ENCODE data around the gene MIR17HG.
A peak's percentile ranks its signal among the peaks of the same experiment; 100 is the strongest.
"Not testable (repeated sequence)": the region's sequence is repeated elsewhere in the genome, so short reads cannot be mapped to it uniquely, and the experiment has no call there.

MIR17HG gene

DNA sequence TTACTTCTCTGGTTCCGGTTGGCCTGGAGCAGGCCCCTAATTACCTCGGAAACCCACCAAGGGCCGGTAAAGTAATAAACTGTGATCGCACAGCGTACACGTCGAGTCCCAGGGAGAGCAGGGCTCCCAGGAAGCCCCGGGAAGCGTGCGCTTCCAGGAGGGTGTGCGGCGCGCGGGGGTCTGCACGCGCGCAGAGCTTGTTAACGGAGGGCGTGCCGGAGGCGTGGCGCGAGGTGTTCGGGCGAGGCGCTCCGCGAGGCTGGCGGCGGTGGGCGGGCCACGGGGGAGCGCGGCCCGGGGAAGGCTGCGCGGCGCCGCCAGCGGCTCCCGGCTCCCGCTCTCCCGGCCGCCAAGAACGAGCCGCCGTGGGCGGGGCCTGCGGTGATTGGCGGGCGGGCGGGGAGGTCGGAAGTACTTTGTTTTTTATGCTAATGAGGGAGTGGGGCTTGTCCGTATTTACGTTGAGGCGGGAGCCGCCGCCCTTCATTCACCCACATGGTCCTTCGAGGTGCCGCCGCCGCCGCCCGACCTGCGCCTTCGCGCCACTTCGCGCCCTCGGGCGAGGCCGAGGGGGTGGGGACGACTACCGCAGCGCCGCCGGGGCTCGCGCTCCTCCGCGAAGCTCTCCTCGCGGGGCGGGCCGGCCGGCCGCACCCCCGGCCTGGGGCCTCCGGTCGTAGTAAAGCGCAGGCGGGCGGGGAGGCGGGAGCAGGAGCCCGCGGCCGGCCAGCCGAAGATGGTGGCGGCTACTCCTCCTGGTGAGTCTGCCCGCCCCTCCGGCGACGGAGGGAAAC, at the start of gene MIR17HG:
MIR17HG (plus strand) TSS at position 486 of the 794 bp plus-strand sequence.
- peak; percentile 88 for DNase-seq (ENCODE audit: low spot score)

DNA sequence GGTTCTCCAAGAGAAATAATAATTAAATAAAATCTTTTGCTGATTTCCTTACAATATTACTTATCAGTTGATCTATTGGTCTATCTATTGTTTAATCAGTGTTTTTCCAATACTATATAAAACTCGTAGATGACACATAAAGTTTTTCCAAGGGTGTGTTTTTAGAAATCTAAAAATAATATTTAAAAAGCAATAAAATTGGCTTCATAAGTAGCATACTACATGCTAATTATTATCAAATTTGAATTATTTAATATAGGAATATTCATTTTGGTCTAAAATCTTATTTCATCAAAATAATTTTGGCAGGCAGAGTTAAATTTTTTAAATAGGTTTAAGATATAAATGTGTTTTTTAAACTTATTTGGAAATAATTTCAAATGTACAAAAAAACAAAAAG, 49.4 kb upstream of the MIR17HG start:
- no peak for DNase-seq (ENCODE audit: low spot score)

- peak; percentile 35 for DNase-seq (ENCODE audit: low spot score)
Observed at GRCh38 chr13:91302111-91302510, 45.4 kb upstream of the MIR17HG start.

DNA sequence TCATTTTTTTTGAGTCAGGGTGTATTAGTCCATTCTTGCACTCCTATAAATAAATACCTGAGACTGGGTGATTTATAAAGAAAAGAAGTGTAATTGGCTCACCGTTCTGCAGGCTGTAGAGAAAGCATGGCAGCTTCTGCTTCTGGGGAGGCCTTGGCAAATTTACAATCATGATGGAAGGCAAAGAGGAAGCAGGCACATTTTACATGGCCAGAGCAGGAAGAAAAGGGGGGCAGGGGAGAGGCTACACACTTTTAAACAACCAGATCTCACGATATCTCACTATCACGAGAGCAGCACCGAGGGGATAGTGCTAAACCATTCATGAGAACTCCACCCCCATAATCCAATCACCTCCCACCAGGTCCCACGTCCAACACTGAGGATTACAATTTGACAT, 44.5 kb upstream of the MIR17HG start:
- DNase-seq (ENCODE audit: low spot score) = no peak

DNA sequence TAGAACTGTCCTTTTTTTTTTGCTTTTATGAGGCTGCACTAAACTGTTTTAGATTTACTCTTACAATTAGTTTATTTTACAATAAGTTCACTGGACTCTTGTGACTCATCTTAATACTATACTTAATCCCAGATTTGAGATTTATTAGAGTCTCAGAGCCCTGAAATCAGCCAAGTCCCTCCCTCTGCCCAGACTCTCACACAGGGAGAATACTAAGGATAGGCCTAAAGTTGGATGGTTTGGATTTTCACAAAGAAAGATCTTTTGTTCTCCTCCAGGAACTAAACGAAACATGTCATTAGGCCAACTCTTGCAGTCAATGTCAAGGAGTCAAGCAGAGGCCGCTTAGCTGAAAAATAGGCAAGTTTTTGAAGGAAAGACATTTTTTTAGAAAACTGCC, 42.7 kb upstream of the MIR17HG start:
- no peak for DNase-seq (ENCODE audit: low spot score)

- no peak for DNase-seq (ENCODE audit: low spot score)
Observed at GRCh38 chr13:91305652-91306051, 41.8 kb upstream of the MIR17HG start.

GRCh38 chr13:91307887-91308286, 39.6 kb upstream of the MIR17HG start:
- DNase-seq (ENCODE audit: low spot score) = no peak

- DNase-seq (ENCODE audit: low spot score) = peak; percentile 5
Observed at GRCh38 chr13:91308299-91308698, 39.2 kb upstream of the MIR17HG start.

- DNase-seq (ENCODE audit: low spot score) = no peak
Observed at GRCh38 chr13:91311491-91311890, 36.0 kb upstream of the MIR17HG start.

- no peak for DNase-seq (ENCODE audit: low spot score)
Observed at GRCh38 chr13:91312324-91312723, 35.2 kb upstream of the MIR17HG start.

DNA sequence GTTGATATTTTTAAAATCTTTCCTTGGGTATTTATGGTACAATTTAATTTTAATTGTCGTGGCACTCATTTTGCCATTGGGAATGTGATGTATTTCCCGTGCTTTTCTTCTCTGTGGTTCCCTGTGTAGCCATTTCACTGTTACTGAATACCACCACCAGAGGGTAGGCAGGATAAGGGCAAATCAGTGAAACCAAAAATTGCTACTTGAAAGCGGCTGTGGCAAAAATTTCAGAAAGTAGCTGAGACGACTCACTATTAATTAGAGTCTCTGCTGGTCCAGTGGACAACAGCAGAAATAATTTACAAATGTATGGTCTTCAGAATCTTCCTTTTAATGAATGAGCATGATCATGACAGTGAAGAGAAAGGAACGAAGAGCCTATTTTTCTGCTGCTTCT, 34.4 kb upstream of the MIR17HG start:
- DNase-seq (ENCODE audit: low spot score) = peak; percentile 12

- no peak for DNase-seq (ENCODE audit: low spot score)
Observed at GRCh38 chr13:91313581-91313980, 33.9 kb upstream of the MIR17HG start.

DNA sequence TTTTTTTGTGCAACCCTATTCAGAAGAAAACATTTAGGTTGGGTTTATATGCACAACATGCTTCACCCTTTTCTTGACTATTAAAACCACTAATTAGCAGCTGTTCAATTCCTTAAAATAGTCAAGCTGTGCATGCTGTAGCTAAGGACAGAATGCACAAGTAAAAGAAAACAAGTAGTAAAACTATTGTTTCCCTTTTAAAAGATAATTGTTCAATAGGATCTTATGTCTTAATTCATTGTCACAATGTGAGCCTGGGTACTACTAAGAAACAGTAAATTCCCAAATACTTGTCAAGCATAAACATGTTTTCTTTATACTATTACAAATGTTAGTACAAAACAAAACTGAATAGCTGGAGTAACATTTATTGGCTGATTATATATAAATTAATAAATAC, 32.6 kb upstream of the MIR17HG start:
- DNase-seq (ENCODE audit: low spot score) = no peak

DNA sequence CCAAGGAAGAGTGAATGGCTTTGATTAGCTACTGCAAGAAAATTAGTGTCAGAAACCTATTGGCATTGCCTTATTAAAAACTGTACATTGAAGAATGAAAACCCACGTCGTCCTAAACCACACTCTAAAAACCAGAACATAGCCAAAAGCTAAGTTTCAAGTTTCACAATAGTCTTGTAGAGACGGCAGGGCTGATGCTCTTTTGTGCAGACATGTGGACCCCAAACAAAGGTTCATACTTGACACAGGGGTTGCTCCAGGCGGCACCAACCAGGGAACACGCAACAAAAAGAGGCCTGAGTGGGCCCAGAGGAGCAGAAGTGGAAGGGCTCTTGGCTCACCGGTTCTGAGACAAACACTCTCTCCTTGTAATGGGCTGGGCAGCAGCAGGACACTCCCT, 28.6 kb upstream of the MIR17HG start:
- no peak for DNase-seq (ENCODE audit: low spot score)

DNA sequence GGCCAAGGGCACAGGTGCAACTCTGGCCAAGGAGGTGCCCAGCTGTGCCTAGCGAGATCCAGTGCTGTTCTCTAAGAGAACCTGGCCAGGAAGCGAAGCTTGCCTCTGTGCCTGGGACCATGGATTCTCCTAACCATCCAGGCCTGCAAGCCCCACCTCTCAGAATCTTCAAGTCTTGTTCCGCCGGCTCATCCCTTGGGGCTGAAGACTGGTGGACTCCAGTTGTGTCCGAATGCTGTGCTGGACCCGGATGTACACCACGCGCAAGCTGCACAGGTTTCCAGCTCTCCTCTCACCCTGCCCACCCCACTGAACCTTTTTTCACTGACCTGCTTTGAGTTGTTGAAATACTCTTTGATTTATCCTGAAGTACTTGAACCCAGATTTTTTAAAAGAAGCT, 27.5 kb upstream of the MIR17HG start:
- no peak for DNase-seq (ENCODE audit: low spot score)

DNA sequence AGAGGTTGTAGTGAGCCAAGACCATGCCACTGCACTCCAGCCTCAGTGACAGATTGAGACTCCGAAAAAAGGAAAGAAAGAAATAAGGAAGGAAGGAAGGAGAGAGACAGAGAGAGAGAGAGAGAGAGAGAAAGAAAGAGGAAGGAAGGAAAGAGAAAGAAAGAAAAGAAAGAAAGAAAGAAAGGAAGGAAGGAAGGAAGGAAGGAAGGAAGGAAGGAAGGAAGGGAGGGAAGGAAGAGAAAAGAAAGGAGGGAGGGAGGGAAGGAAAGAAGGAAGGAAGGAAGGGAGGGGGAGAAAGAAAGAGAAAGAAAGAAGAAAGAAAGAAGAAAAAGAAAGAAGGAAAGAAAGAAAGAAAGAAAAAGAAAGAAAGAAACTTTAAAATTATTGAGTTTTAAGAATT, 26.5 kb upstream of the MIR17HG start:
- not testable (repeated sequence) for DNase-seq (ENCODE audit: low spot score)

DNA sequence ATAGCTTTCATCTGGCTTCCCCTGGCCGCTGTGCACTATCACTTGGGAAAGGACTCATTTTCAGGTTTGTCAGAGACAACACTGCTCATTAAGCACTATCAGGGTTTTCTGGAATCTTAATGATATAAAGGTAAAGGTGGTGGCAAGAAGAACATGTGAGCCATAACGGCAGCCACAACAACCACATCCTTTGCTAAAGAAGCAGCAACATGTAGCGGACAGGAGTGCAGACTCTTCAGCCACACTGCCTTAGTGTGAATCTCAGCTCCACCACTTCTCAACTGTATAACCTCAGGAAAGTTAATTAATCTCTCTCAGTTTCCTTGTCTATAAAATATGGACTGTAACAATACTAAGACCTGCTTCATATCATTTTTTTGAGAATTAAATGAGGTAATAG, 24.1 kb upstream of the MIR17HG start:
- no peak for DNase-seq (ENCODE audit: low spot score)

- DNase-seq (ENCODE audit: low spot score) = no peak
Observed at GRCh38 chr13:91326146-91326545, 21.3 kb upstream of the MIR17HG start.

- no peak for DNase-seq (ENCODE audit: low spot score)
Observed at GRCh38 chr13:91328726-91329125, 18.8 kb upstream of the MIR17HG start.

- peak; percentile 14 for DNase-seq (ENCODE audit: low spot score)
Observed at GRCh38 chr13:91329733-91330132, 17.8 kb upstream of the MIR17HG start.

DNA sequence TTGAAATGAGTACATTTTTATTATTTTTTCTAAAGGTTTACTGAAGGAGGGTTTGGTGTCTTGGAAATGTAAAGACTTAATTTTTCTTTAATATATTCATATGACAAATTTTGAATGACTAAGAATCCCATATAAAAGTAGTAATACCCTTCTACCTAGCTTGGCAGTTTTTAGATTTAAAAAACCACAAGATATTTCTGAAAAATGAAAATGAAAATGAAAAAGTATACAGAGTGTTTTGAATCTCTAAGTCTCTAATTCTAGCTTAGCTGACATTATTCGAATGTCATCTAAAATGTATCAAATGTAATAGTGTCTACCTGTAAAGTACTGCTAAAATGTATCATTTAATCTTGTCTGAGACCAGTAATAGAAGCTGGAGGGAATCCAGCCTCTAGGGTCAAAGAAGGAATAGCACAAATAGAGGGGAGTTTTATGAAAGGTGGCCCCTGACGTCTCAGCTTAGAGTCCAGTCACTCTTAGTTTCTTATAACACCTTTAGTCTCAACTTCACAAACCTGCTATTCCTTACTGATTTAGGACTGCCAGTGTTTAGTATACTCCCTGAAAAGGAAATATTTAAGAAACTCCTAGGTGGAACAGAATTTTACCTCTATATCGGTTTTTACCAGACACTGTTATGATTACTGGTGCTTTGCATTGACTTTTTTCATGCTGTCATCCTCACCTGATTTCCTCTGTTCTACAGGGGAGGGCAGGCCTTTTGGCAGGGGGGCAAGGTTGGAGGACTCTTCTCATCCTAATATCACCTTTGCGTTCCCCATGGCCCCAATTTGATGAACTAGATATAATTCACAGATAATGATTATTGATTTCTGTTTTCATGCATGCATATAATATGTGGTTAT, 16.2 kb upstream of the MIR17HG start:
- no peak for DNase-seq (ENCODE audit: low spot score)

DNA sequence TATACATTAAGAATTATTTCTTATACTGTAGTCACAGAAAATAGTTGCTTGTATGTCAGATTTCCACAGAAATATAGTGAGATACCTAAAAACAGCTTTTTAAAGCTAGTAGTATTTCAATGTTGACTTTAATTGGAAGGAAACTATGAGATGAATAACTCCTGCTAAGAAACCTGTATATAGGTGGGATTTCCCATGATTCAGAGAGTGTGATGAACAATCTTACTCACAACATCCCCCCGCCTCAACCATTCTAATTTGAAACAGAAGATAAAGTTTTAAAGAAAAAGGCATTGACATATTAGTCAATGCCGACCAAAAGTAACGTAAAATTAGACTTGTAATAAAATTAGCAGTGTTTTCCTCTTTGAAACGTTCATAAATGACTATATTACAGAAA, 1.4 kb upstream of the MIR17HG start:
- no peak for DNase-seq (ENCODE audit: low spot score)

GRCh38 chr13:91346850-91347201, 661 bp upstream of the MIR17HG start:
- DNase-seq (ENCODE audit: low spot score) = peak; percentile 47
